IMR-90 (cell line): ENCODE results near the gene FXYD4. TPM values are rescaled to one million over a fixed set of nuclear protein-coding genes. Genes with fewer than 3 reads are reported as not detected.
A peak's percentile ranks its signal among the peaks of the same experiment; 100 is the strongest.

ENCODE experiments used
- ATAC-seq: fragments of 200-7000 bp; cut with Tn5 transposase; 2 replicates; pipeline ENCODE4 v1.9.1; 2020; ENCODE audit warnings: low read depth, mild to moderate bottlenecking, moderate library complexity
- BruUV-seq: library from RNA; stranded (reverse); fragments of 400-500 nt; replicated peaks from 2 replicates; lab custom pipeline; 2021; lab: Mats Ljungman, UMichigan
- CTCF ChIA-PET: fragments of 300-600 bp; formaldehyde crosslinking; extraction: SDS; loops from one replicate; lab custom pipeline; 2021; ENCODE audit warnings: antibody characterized with exemption; lab: Yijun Ruan, JAX
- POLR2A ChIA-PET: fragments of 300-600 bp; sonication (Branson Sonifier 250); formaldehyde crosslinking; loops from one replicate; lab custom pipeline; 2022; ENCODE audit warnings: antibody characterized with exemption; ENCODE audit not compliant: unreplicated experiment; lab: Charles Lee
- DNase-seq: peaks from one replicate; pipeline ENCODE4 v3.0.0; 2013
- H2AFZ ChIP-seq: replicated peaks from 2 replicates; pipeline ENCODE3; 2013; ENCODE audit warnings: low read length, mild to moderate bottlenecking; ENCODE audit not compliant: poor library complexity
- H2AK5ac ChIP-seq: 2 replicates; pipeline ENCODE4 v1.6.1; 2013; ENCODE audit warnings: low read depth, low read length, inconsistent platforms
- H2AK9ac ChIP-seq: replicated peaks from 2 replicates; pipeline ENCODE3; 2013; ENCODE audit warnings: mild to moderate bottlenecking, low read depth, low read length, moderate library complexity; ENCODE audit not compliant: poor library complexity
- H2BK120ac ChIP-seq: 2 replicates; pipeline ENCODE4 v1.6.1; 2013; ENCODE audit warnings: low read depth, low read length, inconsistent platforms
- H2BK15ac ChIP-seq: 3 replicates; pipeline ENCODE4 v1.6.1; 2013; ENCODE audit warnings: low read depth, low read length, inconsistent platforms
- H2BK20ac ChIP-seq: 2 replicates; pipeline ENCODE4 v1.6.1; 2013; ENCODE audit warnings: low read depth, mild to moderate bottlenecking, inconsistent platforms, low read length, moderate library complexity
- H2BK5ac ChIP-seq: 2 replicates; pipeline ENCODE4 v1.6.1; 2013; ENCODE audit warnings: mild to moderate bottlenecking, low read depth, low read length, inconsistent platforms; ENCODE audit not compliant: poor library complexity, severe bottlenecking
- H3K14ac ChIP-seq: replicated peaks from 2 replicates; pipeline ENCODE4 v1.6.1; 2013; ENCODE audit warnings: low read depth, low read length, inconsistent platforms
- H3K18ac ChIP-seq: 2 replicates; pipeline ENCODE4 v1.6.1; 2013; ENCODE audit warnings: low read depth, low read length, control low read depth
- H3K23ac ChIP-seq: 2 replicates; pipeline ENCODE4 v1.6.1; 2013; ENCODE audit warnings: low read depth, low read length, inconsistent platforms
- H3K27ac ChIP-seq: 2 replicates; pipeline ENCODE4 v1.5.1; 2013; ENCODE audit warnings: mild to moderate bottlenecking, control low read depth, low read length; ENCODE audit not compliant: insufficient read depth
- H3K27me3 ChIP-seq: 2 replicates; pipeline ENCODE4 v1.6.1; 2013; ENCODE audit warnings: low read length; ENCODE audit not compliant: control insufficient read depth, insufficient read depth
- H3K36me3 ChIP-seq: 2 replicates; pipeline ENCODE4 v1.6.1; 2013; ENCODE audit warnings: low read length, mixed read lengths; ENCODE audit not compliant: control insufficient read depth, insufficient read depth
- H3K4ac ChIP-seq: 2 replicates; pipeline ENCODE4 v1.6.1; 2013; ENCODE audit warnings: low read depth, low read length, inconsistent platforms
- H3K4me1 ChIP-seq: 2 replicates; pipeline ENCODE4 v1.6.1; 2013; ENCODE audit warnings: low read length, mixed read lengths; ENCODE audit not compliant: control insufficient read depth, insufficient read depth
- H3K4me2 ChIP-seq: 2 replicates; pipeline ENCODE4 v1.6.1; 2013; ENCODE audit warnings: low read depth, mild to moderate bottlenecking, control low read depth, low read length, moderate library complexity
- H3K4me3 ChIP-seq: 2 replicates; pipeline ENCODE4 v1.5.1; 2013; ENCODE audit warnings: low read depth, mild to moderate bottlenecking, control low read depth, low read length, moderate library complexity; ENCODE audit not compliant: insufficient read depth
- H3K56ac ChIP-seq: 2 replicates; pipeline ENCODE4 v1.6.1; 2013; ENCODE audit warnings: low read length, inconsistent platforms; ENCODE audit not compliant: insufficient read depth; ENCODE audit errors: extremely low read depth
- H3K79me1 ChIP-seq, 2 experiments: 2 replicates each; pipeline ENCODE4 v1.6.1; 2013; ENCODE audit warnings: low read length in 2 of 2, inconsistent platforms in 1 of 2, low read depth in 1 of 2
- H3K9ac ChIP-seq: 2 replicates; pipeline ENCODE4 v1.6.1; 2013; ENCODE audit warnings: low read depth, low read length, control low read depth
- H3K9me1 ChIP-seq: 2 replicates; pipeline ENCODE4 v1.6.1; 2013; ENCODE audit warnings: low read length, inconsistent platforms; ENCODE audit not compliant: insufficient read depth
- H3K9me3 ChIP-seq: 2 replicates; pipeline ENCODE4 v1.6.1; 2013; ENCODE audit warnings: low read length; ENCODE audit not compliant: control insufficient read depth, insufficient read depth
- H4K20me1 ChIP-seq: 2 replicates; pipeline ENCODE4 v1.6.1; 2013; ENCODE audit warnings: low read length, inconsistent platforms; ENCODE audit not compliant: insufficient read depth
- H4K5ac ChIP-seq: 2 replicates; pipeline ENCODE4 v1.6.1; 2013; ENCODE audit warnings: mild to moderate bottlenecking, low read depth, low read length, control low read depth
- H4K8ac ChIP-seq, 2 experiments: 2 replicates each; pipeline ENCODE4 v1.6.1; 2013; ENCODE audit warnings: low read depth in 2 of 2, low read length in 2 of 2, control low read depth in 1 of 2, inconsistent platforms in 1 of 2
- H4K91ac ChIP-seq: 2 replicates; pipeline ENCODE4 v1.6.1; 2013; ENCODE audit warnings: low read depth, low read length, inconsistent platforms; ENCODE audit not compliant: insufficient read depth
- CEBPB ChIP-seq: IDR thresholded peaks from 2 replicates; pipeline ENCODE4 v1.6.1; 2012; ENCODE audit warnings: low read depth, low read length, improper control_type of control experiment
- CHD1 ChIP-seq: IDR thresholded peaks from 2 replicates; pipeline ENCODE4 v1.6.1; 2012; ENCODE audit warnings: low read depth, low read length, improper control_type of control experiment
- ELK1 ChIP-seq: fragments of 150-350 bp; IDR thresholded peaks from 2 replicates; pipeline ENCODE4 v1.6.1; 2016; ENCODE audit warnings: low read depth, mild to moderate bottlenecking, low read length, moderate library complexity, borderline replicate concordance
- MAFK ChIP-seq: IDR thresholded peaks from 2 replicates; pipeline ENCODE4 v1.6.1; 2012; ENCODE audit warnings: low read depth, low read length, improper control_type of control experiment
- MAZ ChIP-seq: IDR thresholded peaks from 2 replicates; pipeline ENCODE4 v1.6.1; 2012; ENCODE audit warnings: low read depth, mild to moderate bottlenecking, low read length, improper control_type of control experiment, moderate library complexity, borderline replicate concordance
- MXI1 ChIP-seq: IDR thresholded peaks from 2 replicates; pipeline ENCODE4 v1.6.1; 2012; ENCODE audit warnings: low read depth, mild to moderate bottlenecking, low read length, moderate library complexity, borderline replicate concordance
- POLR2A ChIP-seq: IDR thresholded peaks from 2 replicates; pipeline ENCODE4 v1.6.1; 2012; ENCODE audit warnings: mild to moderate bottlenecking, low read depth, low read length
- RAD21 ChIP-seq: IDR thresholded peaks from 2 replicates; pipeline ENCODE4 v1.6.1; 2012; ENCODE audit warnings: low read length, improper control_type of control experiment
- USF2 ChIP-seq: fragments of 150-350 bp; IDR thresholded peaks from 2 replicates; pipeline ENCODE4 v1.6.1; 2017; ENCODE audit warnings: mild to moderate bottlenecking, antibody characterized with exemption, low read length, low read depth
- WGBS, 2 experiments: methylation state at CpG; one replicate each; pipeline versions ENCODE4 v1.1.5 to v1.1.7; 2013; ENCODE audit warnings: missing lambda C conversion rate in 2 of 2; ENCODE audit not compliant: insufficient read length in 1 of 2; ENCODE audit errors: extremely low coverage in 2 of 2; 5-methylcytosine and 5-hydroxymethylcytosine counted together
- dilution Hi-C: fragments of 300-500 bp; cut with HindIII; formaldehyde crosslinking; loops from one replicate; pipeline ENCODE4 v1.14.3; 2018; ENCODE audit warnings: low sequenced_read_pairs; ENCODE audit not compliant: unreplicated experiment
- in situ Hi-C: fragments of 300-500 bp; cut with MboI; formaldehyde crosslinking; loops from 3 replicates; pipeline ENCODE4 v1.14.3; 2019; ENCODE audit warnings: low sequenced_read_pairs, inconsistent platforms, mixed read lengths
- intact Hi-C: fragments of 100-400 bp; cut with micrococcal nuclease; formaldehyde crosslinking; loops from 2 replicates; pipeline ENCODE4 v1.10.0; 2022
- polyA plus RNA-seq, 3 experiments: library from polyadenylated mRNA; depleted of rRNA; stranded (reverse); fragments of >200 nt; gene quantifications; 2 replicates each; pipeline ENCODE4 v1.2.3, GENCODE V29; 2012; ENCODE audit warnings: low replicate concordance in 1 of 3
- total RNA-seq: library from RNA; depleted of rRNA; stranded (reverse); fragments of >200 nt; gene quantifications from 2 replicates; pipeline ENCODE4 v1.2.3, GENCODE V29; 2012

The FXYD4 gene
- total and polyA plus RNA-seq, 2 of the 4 experiments (the other 2 are of a cell fraction): not detected

DNA sequence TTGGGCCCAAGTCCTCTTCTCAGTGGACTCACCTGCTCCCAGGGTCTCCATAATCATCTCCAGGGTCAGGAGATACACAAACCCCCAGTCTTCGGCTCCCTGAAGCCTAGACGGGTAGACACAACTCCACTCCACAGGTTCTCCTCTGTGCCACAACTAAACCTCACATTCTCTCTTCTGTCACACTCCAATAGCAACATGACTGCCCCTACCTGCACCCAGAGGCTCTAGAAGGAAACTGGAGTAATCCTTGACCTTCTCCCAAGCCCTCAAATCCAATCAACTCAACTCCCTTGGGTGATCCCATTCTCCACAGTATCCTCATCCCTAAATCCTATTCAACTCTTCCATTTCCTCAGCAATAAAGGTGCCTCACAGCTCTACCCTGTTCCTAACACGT, 21.3 kb downstream of the FXYD4 start:
- no peak overlapping the region for H4K8ac ChIP-seq
- no peak overlapping the region for H3K9ac ChIP-seq
- H2AK9ac ChIP-seq: no peak overlapping the region
- H3K23ac ChIP-seq: peak overlapping the region; percentile 35; the same call in 1 of the 2 replicates
- no peak overlapping the region for H2BK5ac ChIP-seq
- ChIA-PET CTCF (no interaction called here), POLR2A (no interaction called here)
- in situ Hi-C loops (no loop called here), dilution Hi-C loops (no loop called here), intact Hi-C loops (no loop called here)
- H3K9me1 ChIP-seq: peaks cover 3% of the 10 kb centered on the region; the same call in 1 of the 2 replicates
- peaks cover 28 to 67% of the 10 kb centered on the region in 2 experiments for H3K79me1 ChIP-seq
- H4K5ac ChIP-seq: no peak overlapping the region
- no peak for ATAC-seq
- H3K27me3 ChIP-seq: no peaks in the 10 kb centered on the region
- TF ChIP-seq USF2 (no peak), ELK1 (no peak), CHD1 (no peak), CEBPB (no peak), MXI1 (no peak), POLR2A (no peak), MAFK (no peak), MAZ (no peak), RAD21 (no peak)
- H3K36me3 ChIP-seq: peaks cover 47% of the 10 kb centered on the region
- no peak overlapping the region for H3K18ac ChIP-seq
- H3K9me3 ChIP-seq: no peaks in the 10 kb centered on the region
- WGBS, 2 experiments: 100% methylated on average over 1 of the region's 3 CpGs; no CpG with 5 or more reads in 1 of the 2 experiments
- H2AK5ac ChIP-seq: no peak overlapping the region
- H3K56ac ChIP-seq: no peak overlapping the region
- H2BK20ac ChIP-seq: no peak overlapping the region
- H3K14ac ChIP-seq: no peak overlapping the region
- no peak overlapping the region for H3K4me2 ChIP-seq
- no peak overlapping the region for H2BK120ac ChIP-seq
- peaks cover 80% of the 10 kb centered on the region for H4K20me1 ChIP-seq
- H2BK15ac ChIP-seq: no peak overlapping the region
- H2AFZ ChIP-seq: no peak overlapping the region
- H4K91ac ChIP-seq: no peak overlapping the region
- H3K4me1 ChIP-seq: peaks cover 2% of the 10 kb centered on the region; the same call in 1 of the 2 replicates
- H3K4me3 ChIP-seq: no peak overlapping the region
- no peak overlapping the region for H3K4ac ChIP-seq
- no TSS peak for BruUV-seq
- DNase-seq: no peak
- no peak overlapping the region for H3K27ac ChIP-seq
